GM12878 (cell line): Measurements from ENCODE around the gene HK1.

Experiments used
- BCLAF1 ChIP-seq: fragments of 450-650 bp; IDR thresholded peaks from 2 replicates; pipeline ENCODE4 v1.6.1; 2017; ENCODE audit warnings: antibody characterized with exemption, mild to moderate bottlenecking, moderate library complexity
- BHLHE40 ChIP-seq, 2 experiments: fragments of 450-650 bp in 1 of 2; IDR thresholded peaks; 2 replicates each; pipeline ENCODE4 v1.6.1; 2011 to 2017; ENCODE audit warnings: low read depth in 2 of 2, borderline replicate concordance in 1 of 2, improper control_type of control experiment in 1 of 2, low read length in 1 of 2, mild to moderate bottlenecking in 1 of 2
- CEBPZ ChIP-seq: fragments of 150-350 bp; IDR thresholded peaks from 2 replicates; pipeline ENCODE4 v1.6.1; 2016; ENCODE audit warnings: low read depth, low read length
- CTCF ChIP-seq, 3 experiments: IDR thresholded peaks in 2 of 3; conservative IDR thresholded peaks in 1 of 3; 2 replicates each; pipeline ENCODE4 v1.5.1; 2011; ENCODE audit warnings: low read depth in 3 of 3, low read length in 3 of 3, mild to moderate bottlenecking in 3 of 3, control low read depth in 2 of 3, moderate library complexity in 2 of 3, inconsistent platforms in 1 of 3, mixed read lengths in 1 of 3; ENCODE audit not compliant: control insufficient read depth in 2 of 3, insufficient read depth in 1 of 3; ENCODE audit errors: extremely low read depth in 1 of 3
- E2F4 ChIP-seq: IDR thresholded peaks from 2 replicates; pipeline ENCODE4 v1.6.1; 2012; ENCODE audit warnings: low read depth, low read length, improper control_type of control experiment
- EZH2 ChIP-seq: IDR thresholded peaks from 2 replicates; pipeline ENCODE4 v1.6.1; 2012; ENCODE audit warnings: low read depth, mild to moderate bottlenecking, control low read depth, inconsistent platforms, low read length, borderline replicate concordance; ENCODE audit not compliant: control insufficient read depth
- GABPA ChIP-seq: IDR thresholded peaks from 2 replicates; pipeline ENCODE4 v1.6.1; 2014; ENCODE audit warnings: antibody characterized with exemption, low read depth, mild to moderate bottlenecking, inconsistent platforms
- HDGF ChIP-seq: fragments of 450-650 bp; IDR thresholded peaks from 2 replicates; pipeline ENCODE4 v1.6.1; 2016; ENCODE audit warnings: antibody characterized with exemption
- NBN ChIP-seq: fragments of 450-650 bp; IDR thresholded peaks from 2 replicates; pipeline ENCODE4 v1.6.1; 2016
- PKNOX1 ChIP-seq: fragments of 450-650 bp; IDR thresholded peaks from 2 replicates; pipeline ENCODE4 v1.6.1; 2016; ENCODE audit warnings: mild to moderate bottlenecking
- POLR2A ChIP-seq: IDR thresholded peaks from 2 replicates; pipeline ENCODE4 v1.6.1; 2011; ENCODE audit warnings: low read depth, mild to moderate bottlenecking, low read length
- SKIL ChIP-seq: fragments of 450-650 bp; IDR thresholded peaks from 2 replicates; pipeline ENCODE4 v1.6.1; 2017; ENCODE audit warnings: mild to moderate bottlenecking, low read depth, inconsistent platforms; ENCODE audit not compliant: poor library complexity, severe bottlenecking
- SMC3 ChIP-seq: IDR thresholded peaks from 2 replicates; pipeline ENCODE4 v1.6.1; 2011; ENCODE audit warnings: low read length, improper control_type of control experiment, borderline replicate concordance
- TBL1XR1 ChIP-seq: IDR thresholded peaks from 2 replicates; pipeline ENCODE4 v1.6.1; 2012; ENCODE audit warnings: low read depth, low read length, improper control_type of control experiment

- TF ChIP-seq POLR2A, result no peak
- no peak for TF ChIP-seq GABPA
- TF ChIP-seq CTCF (IDR thresholded peaks at IDR 0.05 in 2 of 3, conservative IDR thresholded peaks at IDR 0.05 in 1 of 3; ENCODE audit: control insufficient read depth in 2 of 3, extremely low read depth in 1 of 3, insufficient read depth in 1 of 3, low read depth in 3 of 3, low read length in 3 of 3), result no peak
- no peak for TF ChIP-seq SMC3
- TF ChIP-seq PKNOX1, result no peak
- TF ChIP-seq EZH2, result no peak
- peak in 1 of 2 experiments; percentile 62; a peak in 1 of 4 replicates for TF ChIP-seq BHLHE40 (IDR thresholded peaks at IDR 0.05; ENCODE audit: borderline replicate concordance in 1 of 2, low read depth in 2 of 2, low read length in 1 of 2)
- TF ChIP-seq BCLAF1, result no peak
- TF ChIP-seq HDGF, result no peak
- TF ChIP-seq CEBPZ, result no peak
- TF ChIP-seq NBN, result no peak
- TF ChIP-seq SKIL, result no peak
- no peak for TF ChIP-seq E2F4
- TF ChIP-seq TBL1XR1, result no peak
Measured at GRCh38 chr10:69425511-69426298, 147.4 kb downstream of the HK1 start.
